Muscle layer of colon (tissue), 2 donors: Measurements from ENCODE around the gene GGACT.

ENCODE experiments used
- H3K27ac ChIP-seq: one replicate; pipeline ENCODE4 v1.7.0; 2013; ENCODE audit warnings: low read depth, mild to moderate bottlenecking, low read length, moderate library complexity
- H3K27me3 ChIP-seq, 2 donors: one replicate each; pipeline ENCODE4 v1.7.0; 2013; ENCODE audit warnings: low read length in 2 of 2, mild to moderate bottlenecking in 2 of 2; ENCODE audit not compliant: insufficient read depth in 2 of 2, control insufficient read depth in 1 of 2
- H3K36me3 ChIP-seq: one replicate; pipeline ENCODE4 v1.7.0; 2013; ENCODE audit warnings: mild to moderate bottlenecking, low read length; ENCODE audit not compliant: insufficient read depth
- H3K4me1 ChIP-seq: one replicate; pipeline ENCODE4 v1.7.0; 2013; ENCODE audit warnings: mild to moderate bottlenecking, low read length; ENCODE audit not compliant: insufficient read depth
- H3K4me3 ChIP-seq, 2 donors: one replicate each; pipeline ENCODE4 v1.7.0; 2013; ENCODE audit warnings: low read length in 2 of 2, low read depth in 1 of 2, mild to moderate bottlenecking in 1 of 2, moderate library complexity in 1 of 2
- H3K9ac ChIP-seq: one replicate; pipeline ENCODE4 v1.7.0; 2013; ENCODE audit warnings: low read length
- H3K9me3 ChIP-seq: one replicate; pipeline ENCODE4 v1.7.0; 2013; ENCODE audit warnings: mild to moderate bottlenecking, low read length
- donor health status: abdominal sarcoma.
- donor health status: Adenocarcinoma of cecum.

The GGACT gene

GRCh38 chr13:100534911-100535310 is 53.7 kb downstream of the GGACT start:
- H3K27me3 ChIP-seq: no peaks in the 10 kb centered on the region
- no peaks in the 10 kb centered on the region for H3K4me1 ChIP-seq
- no peaks in the 10 kb centered on the region for H3K36me3 ChIP-seq
- no peak overlapping the region for H3K4me3 ChIP-seq
- H3K9ac ChIP-seq: no peak overlapping the region
- H3K27ac ChIP-seq: no peak overlapping the region
- H3K9me3 ChIP-seq: no peaks in the 10 kb centered on the region

- Histone ChIP-seq H3K27ac (no peak overlapping the region), H3K4me3 (no peak overlapping the region), H3K9ac (no peak overlapping the region), H3K9me3 (no peaks in the 10 kb centered on the region), H3K4me1 (no peaks in the 10 kb centered on the region), H3K27me3 (no peaks in the 10 kb centered on the region), H3K36me3 (no peaks in the 10 kb centered on the region)
These were observed 54.3 kb downstream of the GGACT start for GRCh38 chr13:100534147-100534843.

GRCh38 chr13:100533588-100534041 is 55.0 kb downstream of the GGACT start:
- Histone ChIP-seq H3K27ac (no peak overlapping the region), H3K36me3 (peaks cover under 1% of the 10 kb centered on the region), H3K4me1 (no peaks in the 10 kb centered on the region), H3K4me3 (no peak overlapping the region), H3K9me3 (no peaks in the 10 kb centered on the region), H3K9ac (no peak overlapping the region), H3K27me3 (no peaks in the 10 kb centered on the region)

- Histone ChIP-seq H3K36me3 (peaks cover 7% of the 10 kb centered on the region), H3K9me3 (no peaks in the 10 kb centered on the region), H3K27me3 (no peaks in the 10 kb centered on the region), H3K4me1 (no peaks in the 10 kb centered on the region), H3K9ac (no peak overlapping the region), H3K27ac (no peak overlapping the region), H3K4me3 (no peak overlapping the region)
These were observed 55.7 kb downstream of the GGACT start for GRCh38 chr13:100532836-100533435.

GRCh38 chr13:100532090-100532766 is 56.4 kb downstream of the GGACT start:
- no peak overlapping the region for H3K4me3 ChIP-seq
- H3K27me3 ChIP-seq: no peaks in the 10 kb centered on the region
- no peak overlapping the region for H3K27ac ChIP-seq
- peaks cover 12% of the 10 kb centered on the region for H3K36me3 ChIP-seq
- no peaks in the 10 kb centered on the region for H3K4me1 ChIP-seq
- no peak overlapping the region for H3K9ac ChIP-seq
- no peaks in the 10 kb centered on the region for H3K9me3 ChIP-seq

- Histone ChIP-seq H3K9ac (no peak overlapping the region), H3K27me3 (no peaks in the 10 kb centered on the region), H3K9me3 (no peaks in the 10 kb centered on the region), H3K4me3 (no peak overlapping the region), H3K36me3 (peaks cover 12% of the 10 kb centered on the region), H3K27ac (no peak overlapping the region), H3K4me1 (no peaks in the 10 kb centered on the region)
These were observed 57.8 kb downstream of the GGACT start for GRCh38 chr13:100530671-100531213.

GRCh38 chr13:100529666-100530377 is 58.8 kb downstream of the GGACT start:
- Histone ChIP-seq H3K4me1 (no peaks in the 10 kb centered on the region), H3K27ac (no peak overlapping the region), H3K9ac (no peak overlapping the region), H3K27me3 (no peaks in the 10 kb centered on the region), H3K36me3 (peaks cover 12% of the 10 kb centered on the region), H3K4me3 (no peak overlapping the region), H3K9me3 (no peaks in the 10 kb centered on the region)

- peaks cover 12% of the 10 kb centered on the region for H3K36me3 ChIP-seq
- no peak overlapping the region for H3K9ac ChIP-seq
- H3K9me3 ChIP-seq: no peaks in the 10 kb centered on the region
- no peak overlapping the region for H3K4me3 ChIP-seq
- no peak overlapping the region for H3K27ac ChIP-seq
- no peaks in the 10 kb centered on the region for H3K27me3 ChIP-seq
- H3K4me1 ChIP-seq: no peaks in the 10 kb centered on the region
These were observed 59.8 kb downstream of the GGACT start for GRCh38 chr13:100528820-100529219.

GRCh38 chr13:100528353-100528752 is 60.2 kb downstream of the GGACT start:
- Histone ChIP-seq H3K27me3 (no peaks in the 10 kb centered on the region), H3K27ac (no peak overlapping the region), H3K9me3 (no peaks in the 10 kb centered on the region), H3K4me1 (no peaks in the 10 kb centered on the region), H3K4me3 (no peak overlapping the region), H3K9ac (no peak overlapping the region), H3K36me3 (peaks cover 12% of the 10 kb centered on the region)

- Histone ChIP-seq H3K36me3 (peaks cover 12% of the 10 kb centered on the region), H3K9me3 (no peaks in the 10 kb centered on the region), H3K9ac (no peak overlapping the region), H3K27ac (no peak overlapping the region), H3K4me3 (no peak overlapping the region), H3K27me3 (no peaks in the 10 kb centered on the region), H3K4me1 (no peaks in the 10 kb centered on the region)
These were observed 60.9 kb downstream of the GGACT start for GRCh38 chr13:100527644-100528043.
